Right ventricle myocardium superior (tissue), 1 donor: ENCODE measurements around the gene HNRNPCL2. TPM values are rescaled to one million over a fixed set of nuclear protein-coding genes. Genes with fewer than 3 reads are reported as not detected.
"Not testable (repeated sequence)": the region's sequence is repeated elsewhere in the genome, so short reads cannot be mapped to it uniquely, and the experiment has no call there.

ENCODE experiments used
- ATAC-seq: fragments of 200-7000 bp; cut with Tn5 transposase; one replicate; pipeline ENCODE4 v1.9.1; 2020; ENCODE audit warnings: mild to moderate bottlenecking; ENCODE audit not compliant: poor library complexity
- DNase-seq: peaks from one replicate; pipeline ENCODE4 v3.0.0-alpha.2; 2020
- intact Hi-C: fragments of 100-400 bp; cut with DNase I; formaldehyde crosslinking; loops from one replicate; pipeline ENCODE4 v1.11.2; 2022
- long read RNA-seq: library from polyadenylated mRNA; unstranded; transcript quantifications from one replicate; pipeline ENCODE4 v2.0.0, GENCODE V29; 2021
- total RNA-seq: library from RNA; stranded (reverse); fragmentation: NEBNext Ultra II Directional; extraction: Animal tissue kit (Norgen Biotek cat#: 25700); gene quantifications from one replicate; pipeline ENCODE4 v1.2.1, GENCODE V29; 2021
- donor health status: DM: no; HTN: yes; CAD: no; lungs with severe emphysema.

HNRNPCL2 gene
- total RNA-seq = not detected
- long read RNA-seq = 0 reads

DNA sequence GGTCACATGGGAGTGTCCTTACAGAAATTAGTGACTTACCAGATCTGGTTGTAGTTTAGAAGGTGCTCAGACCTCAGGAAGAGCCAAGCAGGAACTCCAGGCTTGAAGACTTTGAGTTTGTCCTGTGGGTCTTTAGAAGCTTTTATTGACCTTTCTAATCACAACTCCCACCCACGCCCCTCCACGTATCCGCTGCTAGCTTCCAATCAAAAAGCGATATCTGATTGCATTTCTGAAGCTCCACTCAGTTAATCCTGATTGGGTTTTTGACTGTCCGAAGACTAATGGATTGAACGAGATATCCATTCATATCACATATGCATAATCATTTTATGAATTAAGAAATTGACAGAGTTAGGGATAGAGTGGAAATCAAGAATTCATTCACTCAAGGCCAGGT lies at the start of gene HNRNPCL2:
TSS of gene HNRNPCL2 (minus strand) at position 101 of the 400 bp plus-strand sequence. CDS start 454 bp downstream, outside the sequence.
- intact Hi-C loops, DNase-seq, ATAC-seq: not testable (repeated sequence)

DNA sequence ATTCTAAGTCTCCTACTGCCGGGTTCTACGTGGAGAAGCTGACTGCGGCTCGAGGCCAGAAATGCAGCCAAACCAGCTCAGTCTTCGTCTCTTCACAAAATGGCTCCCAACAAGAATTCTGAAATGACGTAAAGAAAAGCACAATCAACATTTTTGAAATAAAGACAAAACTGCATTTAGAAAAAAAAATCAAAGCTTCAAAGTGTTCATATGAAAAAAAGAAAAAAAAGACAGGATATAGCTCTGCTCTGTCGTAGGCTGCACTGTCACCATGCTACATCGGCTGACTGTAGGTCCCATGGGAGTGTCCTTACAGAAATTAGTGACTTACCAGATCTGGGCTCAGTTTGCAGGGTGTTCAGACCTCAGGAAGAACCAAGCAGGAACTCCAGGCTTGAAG lies 48.9 kb upstream of the HNRNPCL2 start, which contains the start of gene HNRNPCL4:
TSS of gene HNRNPCL4 (minus strand) at position 101 of the 400 bp plus-strand sequence. CDS start 164 bp downstream, outside the sequence.
- ATAC-seq, intact Hi-C loops, DNase-seq: not testable (repeated sequence)

DNA sequence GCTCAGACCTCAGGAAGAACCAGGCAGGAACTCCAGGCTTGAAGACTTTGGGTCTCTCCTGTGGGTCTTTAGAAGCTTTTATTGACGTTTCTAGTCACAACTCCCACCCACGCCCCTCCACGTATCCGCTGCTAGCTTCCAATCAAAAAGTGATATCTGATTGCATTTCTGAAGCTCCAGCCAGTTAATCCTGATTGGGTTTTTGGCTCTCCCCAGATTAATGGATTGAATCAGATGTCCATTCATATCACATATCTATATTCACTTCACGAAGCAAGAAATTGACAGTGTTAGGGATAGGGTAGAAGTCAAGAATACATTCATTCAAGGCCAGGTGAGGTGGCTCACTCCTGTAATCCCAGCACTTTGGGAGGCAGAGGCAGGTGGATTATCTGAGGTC lies 39.3 kb upstream of the HNRNPCL2 start, which contains the start of gene PRAMEF26:
TSS of gene PRAMEF26 (minus strand) at position 101 of the 400 bp plus-strand sequence. CDS start 2,914 bp downstream, outside the sequence.
- DNase-seq, ATAC-seq, intact Hi-C loops: not testable (repeated sequence)

DNA sequence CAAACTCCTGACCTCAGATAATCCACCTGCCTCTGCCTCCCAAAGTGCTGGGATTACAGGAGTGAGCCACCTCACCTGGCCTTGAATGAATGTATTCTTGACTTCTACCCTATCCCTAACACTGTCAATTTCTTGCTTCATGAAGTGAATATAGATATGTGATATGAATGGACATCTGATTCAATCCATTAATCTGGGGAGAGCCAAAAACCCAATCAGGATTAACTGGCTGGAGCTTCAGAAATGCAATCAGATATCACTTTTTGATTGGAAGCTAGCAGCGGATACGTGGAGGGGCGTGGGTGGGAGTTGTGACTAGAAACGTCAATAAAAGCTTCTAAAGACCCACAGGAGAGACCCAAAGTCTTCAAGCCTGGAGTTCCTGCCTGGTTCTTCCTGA lies 46.2 kb downstream of the HNRNPCL2 start, which contains the start of gene PRAMEF25:
TSS of gene PRAMEF25 (plus strand) at position 301 of the 400 bp plus-strand sequence. CDS start 2,920 bp downstream, outside the sequence.
- DNase-seq, intact Hi-C loops, ATAC-seq: not testable (repeated sequence)

Other genes with a start within 250 kb of the HNRNPCL2 start
- gene PRAMEF4, start 230.7 kb downstream of the HNRNPCL2 start, total RNA-seq = not detected
- gene PRAMEF10, start 218.6 kb downstream of the HNRNPCL2 start, total RNA-seq = not detected
- gene PRAMEF7, start 200.2 kb downstream of the HNRNPCL2 start, total RNA-seq = not detected
- gene PRAMEF6, start 169.3 kb downstream of the HNRNPCL2 start, total RNA-seq = not detected
- not detected for gene PRAMEF27, start 60.3 kb downstream of the HNRNPCL2 start, total RNA-seq
- not detected for gene HNRNPCL3, start 56.1 kb downstream of the HNRNPCL2 start, total RNA-seq
- not detected for gene PRAMEF25, start 46.1 kb downstream of the HNRNPCL2 start, total RNA-seq
- gene PRAMEF26, start 39.2 kb upstream of the HNRNPCL2 start, total RNA-seq = not detected
- gene HNRNPCL4, start 48.8 kb upstream of the HNRNPCL2 start, total RNA-seq = not detected
- gene PRAMEF9, start 55.0 kb upstream of the HNRNPCL2 start, total RNA-seq = not detected
- not detected for gene PRAMEF13, start 84.6 kb upstream of the HNRNPCL2 start, total RNA-seq
- not detected for gene PRAMEF18, start 109.3 kb upstream of the HNRNPCL2 start, total RNA-seq
- not detected for gene PRAMEF5, start 137.3 kb upstream of the HNRNPCL2 start, total RNA-seq
- not detected for gene PRAMEF8, start 168.3 kb upstream of the HNRNPCL2 start, total RNA-seq
- gene PRAMEF33, start 186.7 kb upstream of the HNRNPCL2 start, total RNA-seq = not detected
- not detected for gene PRAMEF15, start 198.7 kb upstream of the HNRNPCL2 start, total RNA-seq
- not detected for gene PRAMEF14, start 230.3 kb upstream of the HNRNPCL2 start, total RNA-seq